ENCODE results near the gene LPIN1. TPM values are rescaled to one million over a fixed set of nuclear protein-coding genes. Genes with fewer than 3 reads are reported as not detected.
"Not testable (repeated sequence)": the region's sequence is repeated elsewhere in the genome, so short reads cannot be mapped to it uniquely, and the experiment has no call there.

Gene LPIN1
- total RNA-seq, 1 experiment from 2014 or later, result 139 TPM

- H3K4me3 ChIP-seq, H3K36me3 ChIP-seq, H3K27me3 ChIP-seq, DNase-seq: not testable (repeated sequence)
- H3K9me3 ChIP-seq, result peaks cover 13% of the 10 kb centered on the region
Observed at GRCh38 chr2:11844798-11845197, 98.4 kb downstream of the LPIN1 start.

GRCh38 chr2:11847935-11848334 lies 101.5 kb downstream of the LPIN1 start:
- peaks cover 13% of the 10 kb centered on the region for H3K9me3 ChIP-seq
- not testable (repeated sequence) for H3K36me3 ChIP-seq, H3K27me3 ChIP-seq, H3K4me3 ChIP-seq, DNase-seq

GRCh38 chr2:11850082-11850481 lies 103.7 kb downstream of the LPIN1 start:
- no peaks in the 10 kb centered on the region for H3K27me3 ChIP-seq
- DNase-seq, result no peak
- peaks cover 13% of the 10 kb centered on the region for H3K9me3 ChIP-seq
- no peaks in the 10 kb centered on the region for H3K36me3 ChIP-seq
- H3K4me3 ChIP-seq, result no peak overlapping the region

GRCh38 chr2:11852526-11853196 lies 106.2 kb downstream of the LPIN1 start:
- H3K9me3 ChIP-seq, result peaks cover 8% of the 10 kb centered on the region; the same call in 1 of the 2 replicates
- H3K27me3 ChIP-seq, result no peaks in the 10 kb centered on the region
- no peak for DNase-seq
- no peak overlapping the region for H3K4me3 ChIP-seq
- H3K36me3 ChIP-seq, result no peaks in the 10 kb centered on the region

- Histone ChIP-seq H3K36me3 (no peaks in the 10 kb centered on the region), H3K27me3 (no peaks in the 10 kb centered on the region), H3K9me3 (peaks cover 8% of the 10 kb centered on the region), H3K4me3 (no peak overlapping the region)
- no peak for DNase-seq
Observed at GRCh38 chr2:11853197-11853588, 106.8 kb downstream of the LPIN1 start.

GRCh38 chr2:11855064-11855760 lies 108.8 kb downstream of the LPIN1 start:
- DNase-seq, result no peak
- no peaks in the 10 kb centered on the region for H3K36me3 ChIP-seq
- no peak overlapping the region for H3K4me3 ChIP-seq
- peaks cover 23% of the 10 kb centered on the region for H3K9me3 ChIP-seq
- no peaks in the 10 kb centered on the region for H3K27me3 ChIP-seq

- Histone ChIP-seq H3K9me3 (peaks cover 23% of the 10 kb centered on the region), H3K4me3 (no peak overlapping the region), H3K27me3 (no peaks in the 10 kb centered on the region), H3K36me3 (no peaks in the 10 kb centered on the region)
- DNase-seq, result no peak
Observed at GRCh38 chr2:11856095-11856494, 109.7 kb downstream of the LPIN1 start.

GRCh38 chr2:11858883-11859282 lies 112.5 kb downstream of the LPIN1 start:
- Histone ChIP-seq H3K27me3 (no peaks in the 10 kb centered on the region), H3K36me3 (no peaks in the 10 kb centered on the region), H3K9me3 (peaks cover 23% of the 10 kb centered on the region), H3K4me3 (no peak overlapping the region)
- no peak for DNase-seq

- not testable (repeated sequence) for DNase-seq, H3K36me3 ChIP-seq, H3K27me3 ChIP-seq
Observed at GRCh38 chr2:11859975-11860374, 113.5 kb downstream of the LPIN1 start.

GRCh38 chr2:11861044-11861443 lies 114.6 kb downstream of the LPIN1 start:
- no peaks in the 10 kb centered on the region for H3K27me3 ChIP-seq
- no peak overlapping the region for H3K4me3 ChIP-seq
- no peaks in the 10 kb centered on the region for H3K36me3 ChIP-seq
- DNase-seq, result no peak
- peaks cover 23% of the 10 kb centered on the region for H3K9me3 ChIP-seq

More at GRCh38 chr2:11859975-11860374, 113.5 kb downstream of the LPIN1 start:
- H3K9me3 ChIP-seq, result peaks cover 23% of the 10 kb centered on the region
- H3K4me3 ChIP-seq, result not testable (repeated sequence)

GRCh38 chr2:11862049-11862448 lies 115.6 kb downstream of the LPIN1 start:
- H3K9me3 ChIP-seq, result peaks cover 23% of the 10 kb centered on the region
- no peak overlapping the region for H3K4me3 ChIP-seq
- no peaks in the 10 kb centered on the region for H3K27me3 ChIP-seq
- no peaks in the 10 kb centered on the region for H3K36me3 ChIP-seq
- no peak for DNase-seq

GRCh38 chr2:11863103-11863502 lies 116.7 kb downstream of the LPIN1 start:
- no peak overlapping the region for H3K4me3 ChIP-seq
- peaks cover 16% of the 10 kb centered on the region for H3K9me3 ChIP-seq
- no peaks in the 10 kb centered on the region for H3K27me3 ChIP-seq
- no peaks in the 10 kb centered on the region for H3K36me3 ChIP-seq
- DNase-seq, result no peak

GRCh38 chr2:11863513-11864328 lies 117.3 kb downstream of the LPIN1 start:
- peak; percentile 99 for DNase-seq
- Histone ChIP-seq H3K9me3 (peaks cover 10% of the 10 kb centered on the region), H3K27me3 (no peaks in the 10 kb centered on the region), H3K4me3 (peak overlapping the region; percentile 6; the same call in 1 of the 2 replicates), H3K36me3 (no peaks in the 10 kb centered on the region)

GRCh38 chr2:11864724-11865123 lies 118.3 kb downstream of the LPIN1 start:
- Histone ChIP-seq H3K27me3 (no peaks in the 10 kb centered on the region), H3K4me3 (no peak overlapping the region), H3K9me3 (no peaks in the 10 kb centered on the region), H3K36me3 (no peaks in the 10 kb centered on the region)
- no peak for DNase-seq

GRCh38 chr2:11865378-11865777 lies 118.9 kb downstream of the LPIN1 start:
- no peak overlapping the region for H3K4me3 ChIP-seq
- H3K36me3 ChIP-seq, result no peaks in the 10 kb centered on the region
- DNase-seq, result no peak
- no peaks in the 10 kb centered on the region for H3K27me3 ChIP-seq
- no peaks in the 10 kb centered on the region for H3K9me3 ChIP-seq

GRCh38 chr2:11865805-11866204 lies 119.4 kb downstream of the LPIN1 start:
- no peaks in the 10 kb centered on the region for H3K9me3 ChIP-seq
- H3K27me3 ChIP-seq, result no peaks in the 10 kb centered on the region
- no peak for DNase-seq
- no peak overlapping the region for H3K4me3 ChIP-seq
- no peaks in the 10 kb centered on the region for H3K36me3 ChIP-seq

Measured in MG63 (cell line).